Activated naive CD4-positive, alpha-beta T cell treated with anti-CD3 and anti-CD28 coated beads, Interleukin-2, amount 50 U/mL, for 24 hours (primary cell): ENCODE results near the gene KIF5A.
A peak's percentile ranks its signal among the peaks of the same experiment; 100 is the strongest.

ENCODE experiments used
- H3K27ac Mint-ChIP-seq: one replicate; pipeline ENCODE4 v1.8.0; 2021; ENCODE audit warnings: mild to moderate bottlenecking, mixed read lengths
- H3K27me3 Mint-ChIP-seq: one replicate; pipeline ENCODE4 v1.8.0; 2021; ENCODE audit warnings: mixed read lengths
- H3K36me3 Mint-ChIP-seq: one replicate; pipeline ENCODE4 v1.8.0; 2021; ENCODE audit warnings: mixed read lengths
- H3K4me1 Mint-ChIP-seq: one replicate; pipeline ENCODE4 v1.8.0; 2021; ENCODE audit warnings: mixed read lengths
- H3K4me3 Mint-ChIP-seq: one replicate; pipeline ENCODE4 v1.8.0; 2021; ENCODE audit warnings: mild to moderate bottlenecking, mixed read lengths
- H3K9me3 Mint-ChIP-seq: one replicate; pipeline ENCODE4 v1.8.0; 2021; ENCODE audit warnings: mixed read lengths

Gene KIF5A

GRCh38 chr12:57526477-57527126 is 23.2 kb upstream of the KIF5A start:
- Mint-ChIP-seq H3K27ac (peak overlapping the region; percentile 59), H3K4me1 (peaks cover 29% of the 10 kb centered on the region), H3K9me3 (no peaks in the 10 kb centered on the region), H3K27me3 (no peaks in the 10 kb centered on the region), H3K4me3 (no peak overlapping the region), H3K36me3 (peaks cover 2% of the 10 kb centered on the region)

GRCh38 chr12:57527184-57527583 is 22.7 kb upstream of the KIF5A start:
- Mint-ChIP-seq H3K27me3 (no peaks in the 10 kb centered on the region), H3K4me1 (peaks cover 23% of the 10 kb centered on the region), H3K36me3 (peaks cover 2% of the 10 kb centered on the region), H3K4me3 (no peak overlapping the region), H3K9me3 (no peaks in the 10 kb centered on the region), H3K27ac (peak overlapping the region; percentile 59)

GRCh38 chr12:57528176-57528575 is 21.7 kb upstream of the KIF5A start:
- Mint-ChIP-seq H3K4me3 (no peak overlapping the region), H3K4me1 (peaks cover 21% of the 10 kb centered on the region), H3K27ac (no peak overlapping the region), H3K9me3 (no peaks in the 10 kb centered on the region), H3K27me3 (no peaks in the 10 kb centered on the region), H3K36me3 (peaks cover 2% of the 10 kb centered on the region)

- H3K36me3 Mint-ChIP-seq = peaks cover 2% of the 10 kb centered on the region
- peaks cover 13% of the 10 kb centered on the region for H3K4me1 Mint-ChIP-seq
- H3K9me3 Mint-ChIP-seq = no peaks in the 10 kb centered on the region
- H3K27me3 Mint-ChIP-seq = no peaks in the 10 kb centered on the region
- no peak overlapping the region for H3K27ac Mint-ChIP-seq
- no peak overlapping the region for H3K4me3 Mint-ChIP-seq
These were observed 20.9 kb upstream of the KIF5A start for GRCh38 chr12:57528831-57529555.

GRCh38 chr12:57529831-57530230 is 20.0 kb upstream of the KIF5A start:
- Mint-ChIP-seq H3K36me3 (peaks cover 2% of the 10 kb centered on the region), H3K4me1 (peaks cover 4% of the 10 kb centered on the region), H3K4me3 (no peak overlapping the region), H3K27me3 (no peaks in the 10 kb centered on the region), H3K9me3 (no peaks in the 10 kb centered on the region), H3K27ac (no peak overlapping the region)

GRCh38 chr12:57530396-57531142 is 19.3 kb upstream of the KIF5A start:
- Mint-ChIP-seq H3K9me3 (no peaks in the 10 kb centered on the region), H3K27me3 (no peaks in the 10 kb centered on the region), H3K4me3 (no peak overlapping the region), H3K4me1 (no peaks in the 10 kb centered on the region), H3K36me3 (peaks cover 2% of the 10 kb centered on the region), H3K27ac (peak overlapping the region; percentile 35)

- Mint-ChIP-seq H3K36me3 (peaks cover 2% of the 10 kb centered on the region), H3K4me1 (no peaks in the 10 kb centered on the region), H3K27me3 (no peaks in the 10 kb centered on the region), H3K4me3 (no peak overlapping the region), H3K9me3 (no peaks in the 10 kb centered on the region), H3K27ac (no peak overlapping the region)
These were observed 18.0 kb upstream of the KIF5A start for GRCh38 chr12:57531836-57532235.

- H3K36me3 Mint-ChIP-seq = peaks cover 4% of the 10 kb centered on the region
- H3K27ac Mint-ChIP-seq = no peak overlapping the region
- no peaks in the 10 kb centered on the region for H3K4me1 Mint-ChIP-seq
- no peaks in the 10 kb centered on the region for H3K9me3 Mint-ChIP-seq
- H3K27me3 Mint-ChIP-seq = no peaks in the 10 kb centered on the region
- no peak overlapping the region for H3K4me3 Mint-ChIP-seq
These were observed 16.7 kb upstream of the KIF5A start for GRCh38 chr12:57533108-57533507.

GRCh38 chr12:57534250-57534649 is 15.6 kb upstream of the KIF5A start:
- Mint-ChIP-seq H3K4me3 (no peak overlapping the region), H3K27ac (no peak overlapping the region), H3K9me3 (no peaks in the 10 kb centered on the region), H3K27me3 (no peaks in the 10 kb centered on the region), H3K36me3 (peaks cover 2% of the 10 kb centered on the region), H3K4me1 (peaks cover 7% of the 10 kb centered on the region)

- peaks cover 2% of the 10 kb centered on the region for H3K36me3 Mint-ChIP-seq
These were observed 14.8 kb upstream of the KIF5A start for GRCh38 chr12:57534991-57535543.

GRCh38 chr12:57535764-57536596 is 13.9 kb upstream of the KIF5A start:
- Mint-ChIP-seq H3K36me3 (peaks cover 4% of the 10 kb centered on the region), H3K27me3 (no peaks in the 10 kb centered on the region), H3K4me1 (peaks cover 7% of the 10 kb centered on the region), H3K27ac (peak overlapping the region; percentile 56), H3K9me3 (no peaks in the 10 kb centered on the region), H3K4me3 (no peak overlapping the region)

More at GRCh38 chr12:57534991-57535543, 14.8 kb upstream of the KIF5A start:
- no peaks in the 10 kb centered on the region for H3K9me3 Mint-ChIP-seq
- no peak overlapping the region for H3K27ac Mint-ChIP-seq
- H3K4me1 Mint-ChIP-seq = peaks cover 7% of the 10 kb centered on the region
- H3K4me3 Mint-ChIP-seq = no peak overlapping the region
- H3K27me3 Mint-ChIP-seq = no peaks in the 10 kb centered on the region

GRCh38 chr12:57536597-57536942 is 13.3 kb upstream of the KIF5A start:
- no peaks in the 10 kb centered on the region for H3K27me3 Mint-ChIP-seq
- peaks cover 4% of the 10 kb centered on the region for H3K36me3 Mint-ChIP-seq
- no peak overlapping the region for H3K27ac Mint-ChIP-seq
- H3K9me3 Mint-ChIP-seq = no peaks in the 10 kb centered on the region
- H3K4me3 Mint-ChIP-seq = no peak overlapping the region
- H3K4me1 Mint-ChIP-seq = peaks cover 7% of the 10 kb centered on the region

GRCh38 chr12:57539134-57539768 is 10.6 kb upstream of the KIF5A start:
- no peaks in the 10 kb centered on the region for H3K9me3 Mint-ChIP-seq
- no peaks in the 10 kb centered on the region for H3K27me3 Mint-ChIP-seq
- H3K36me3 Mint-ChIP-seq = peaks cover 4% of the 10 kb centered on the region
- H3K27ac Mint-ChIP-seq = peak overlapping the region; percentile 48
- H3K4me1 Mint-ChIP-seq = peaks cover 15% of the 10 kb centered on the region
- no peak overlapping the region for H3K4me3 Mint-ChIP-seq

GRCh38 chr12:57541001-57541400 is 8.8 kb upstream of the KIF5A start:
- Mint-ChIP-seq H3K4me3 (no peak overlapping the region), H3K4me1 (peaks cover 29% of the 10 kb centered on the region), H3K27me3 (no peaks in the 10 kb centered on the region), H3K27ac (no peak overlapping the region), H3K9me3 (no peaks in the 10 kb centered on the region), H3K36me3 (peaks cover 4% of the 10 kb centered on the region)

GRCh38 chr12:57541717-57542116 is 8.1 kb upstream of the KIF5A start:
- Mint-ChIP-seq H3K27ac (no peak overlapping the region), H3K27me3 (no peaks in the 10 kb centered on the region), H3K9me3 (no peaks in the 10 kb centered on the region), H3K36me3 (peaks cover 4% of the 10 kb centered on the region), H3K4me1 (peaks cover 33% of the 10 kb centered on the region), H3K4me3 (no peak overlapping the region)
